Panc1 (cell line): Measurements from ENCODE around the gene ATP1B3. TPM values are rescaled to one million over a fixed set of nuclear protein-coding genes. Genes with fewer than 3 reads are reported as not detected.

Source experiments
- ATAC-seq: fragments of 200-7000 bp; cut with Tn5 transposase; 2 replicates; pipeline ENCODE4 v1.9.1; 2020; ENCODE audit warnings: mild to moderate bottlenecking, moderate library complexity
- BruUV-seq: library from RNA; stranded (reverse); fragments of 400-500 nt; replicated peaks from 2 replicates; lab custom pipeline; 2021; lab: Mats Ljungman, UMichigan
- CTCF ChIA-PET: fragments of 300-600 bp; sonication (Branson Sonifier 250); formaldehyde crosslinking; loops from one replicate; lab custom pipeline; 2022; ENCODE audit warnings: antibody characterized with exemption; lab: Charles Lee
- POLR2A ChIA-PET: fragments of 300-600 bp; sonication (Branson Sonifier 250); formaldehyde crosslinking; loops from one replicate; lab custom pipeline; 2022; ENCODE audit warnings: antibody characterized with exemption; lab: Charles Lee
- DNase-seq: peaks from one replicate; pipeline ENCODE4 v3.0.0-alpha.2; 2010; ENCODE audit warnings: low read depth, low spot score
- H3K27ac ChIP-seq: 2 replicates; pipeline ENCODE4 v1.5.1; 2011; ENCODE audit warnings: mild to moderate bottlenecking, low read length, inconsistent platforms
- H3K27me3 ChIP-seq: fragments of 200-500 bp; sonication (Bioruptor generic); 2 replicates; pipeline ENCODE4 v1.6.0; 2014; ENCODE audit warnings: low read length, inconsistent platforms; ENCODE audit not compliant: control insufficient read depth, insufficient read depth
- H3K36me3 ChIP-seq: fragments of 200-500 bp; sonication (Bioruptor generic); 2 replicates; pipeline ENCODE4 v1.5.1; 2014; ENCODE audit warnings: inconsistent platforms, mild to moderate bottlenecking, low read length, moderate library complexity; ENCODE audit not compliant: control insufficient read depth, insufficient read depth
- H3K4me1 ChIP-seq: 2 replicates; pipeline ENCODE4 v1.5.1; 2011; ENCODE audit warnings: inconsistent platforms, mild to moderate bottlenecking, low read length, moderate library complexity; ENCODE audit not compliant: control insufficient read depth, insufficient read depth
- H3K4me3 ChIP-seq, 2 experiments: 2 replicates each; pipeline ENCODE4 v1.5.1; 2011 to 2012; ENCODE audit warnings: low read depth in 2 of 2, low read length in 2 of 2, mild to moderate bottlenecking in 2 of 2, inconsistent platforms in 1 of 2, moderate library complexity in 1 of 2
- H3K9me3 ChIP-seq: fragments of 200-500 bp; sonication (Bioruptor generic); 2 replicates; pipeline ENCODE4 v1.5.1; 2014; ENCODE audit warnings: low read depth, mild to moderate bottlenecking, inconsistent platforms, low read length, moderate library complexity; ENCODE audit not compliant: control insufficient read depth, insufficient read depth
- CTCF ChIP-seq: fragments of 450-650 bp; IDR thresholded peaks from 2 replicates; pipeline ENCODE4 v1.5.1; 2017; ENCODE audit warnings: mild to moderate bottlenecking
- POLR2AphosphoS5 ChIP-seq: IDR thresholded peaks from 2 replicates; pipeline ENCODE4 v1.6.1; 2012; ENCODE audit warnings: mild to moderate bottlenecking, low read depth, low read length, moderate library complexity
- SIN3A ChIP-seq: IDR thresholded peaks from 2 replicates; pipeline ENCODE4 v1.6.1; 2012; ENCODE audit warnings: low read depth, mild to moderate bottlenecking, low read length, moderate library complexity, borderline replicate concordance; ENCODE audit not compliant: insufficient read depth
- TCF7L2 ChIP-seq: IDR thresholded peaks from 2 replicates; pipeline ENCODE4 v1.6.1; 2011; ENCODE audit warnings: mild to moderate bottlenecking, low read depth, low read length, inconsistent platforms
- in situ Hi-C: cut with HindIII; loops from 2 replicates; pipeline ENCODE4 v1.10.0; 2016; ENCODE audit warnings: low sequenced_read_pairs, low pct_unique_long_range_greater_than_20kb
- intact Hi-C: fragments of 100-400 bp; cut with micrococcal nuclease; formaldehyde crosslinking; loops from one replicate; pipeline ENCODE4 v1.10.0; 2022; ENCODE audit not compliant: unreplicated experiment
- total RNA-seq: library from RNA; stranded (reverse); gene quantifications from one replicate; pipeline ENCODE4 v1.2.1, GENCODE V29; 2021; ENCODE audit not compliant: unreplicated experiment
- TF ChIP-seq, protein P1 (sequence below), 2 experiments: IDR thresholded peaks; 2 replicates each; pipeline ENCODE4 v1.6.1; 2011 to 2012; ENCODE audit warnings: low read depth in 2 of 2, control low read depth in 1 of 2, low read length in 1 of 2, mild to moderate bottlenecking in 1 of 2, moderate library complexity in 1 of 2; ENCODE audit not compliant: insufficient read depth in 1 of 2

The ATP1B3 gene
- total RNA-seq, 1 experiment from 2014 or later = 201 TPM

- TF ChIP-seq SIN3A = no peak
- peaks cover 4% of the 10 kb centered on the region; the same call in 1 of the 2 replicates for H3K4me1 ChIP-seq
- intact Hi-C loops (no loop called here), in situ Hi-C loops (no loop called here)
- no TSS peak for BruUV-seq
- no peaks in the 10 kb centered on the region for H3K9me3 ChIP-seq
- H3K36me3 ChIP-seq = no peaks in the 10 kb centered on the region
- ATAC-seq (peak; percentile 62; the same call in 1 of the 2 replicates), DNase-seq (no peak)
- no peak overlapping the region for H3K27ac ChIP-seq
- POLR2A ChIA-PET = no interaction called here
- no peak overlapping the region for H3K4me3 ChIP-seq
- CTCF ChIA-PET = no interaction called here
- H3K27me3 ChIP-seq = no peaks in the 10 kb centered on the region
Observed at GRCh38 chr3:141894524-141895176, 18.2 kb downstream of the ATP1B3 start.

DNA sequence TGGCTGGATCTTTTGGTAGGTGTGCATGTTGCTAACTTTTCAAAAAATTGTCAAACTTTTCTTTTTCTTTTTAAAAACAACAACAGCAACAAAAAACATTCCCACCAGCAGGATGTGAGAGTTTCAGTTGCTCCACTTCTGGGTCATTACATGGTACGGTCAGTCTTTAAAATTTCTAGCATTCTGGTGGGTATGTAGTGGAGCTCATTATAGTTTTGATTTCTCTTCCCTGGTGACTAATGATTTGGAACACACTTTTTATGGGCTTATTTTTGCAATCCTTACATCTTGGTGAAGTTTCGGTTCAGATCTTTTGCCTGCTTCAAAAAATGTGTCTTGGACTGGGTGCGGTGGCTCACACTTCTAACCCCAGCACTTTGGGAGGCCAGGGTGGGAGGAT is 19.3 kb downstream of the ATP1B3 start:
- H3K4me3 ChIP-seq = no peak overlapping the region
- no peak for DNase-seq
- no peaks in the 10 kb centered on the region for H3K9me3 ChIP-seq
- ChIA-PET CTCF (no interaction called here), POLR2A (no interaction called here)
- H3K27me3 ChIP-seq = no peaks in the 10 kb centered on the region
- no TSS peak for BruUV-seq
- H3K36me3 ChIP-seq = no peaks in the 10 kb centered on the region
- intact Hi-C loops = no loop called here
- peaks cover 4% of the 10 kb centered on the region; the same call in 1 of the 2 replicates for H3K4me1 ChIP-seq
- TF ChIP-seq TCF7L2 (no peak), POLR2AphosphoS5 (no peak), SIN3A (no peak), CTCF (no peak)
- TF ChIP-seq, protein P1, sequence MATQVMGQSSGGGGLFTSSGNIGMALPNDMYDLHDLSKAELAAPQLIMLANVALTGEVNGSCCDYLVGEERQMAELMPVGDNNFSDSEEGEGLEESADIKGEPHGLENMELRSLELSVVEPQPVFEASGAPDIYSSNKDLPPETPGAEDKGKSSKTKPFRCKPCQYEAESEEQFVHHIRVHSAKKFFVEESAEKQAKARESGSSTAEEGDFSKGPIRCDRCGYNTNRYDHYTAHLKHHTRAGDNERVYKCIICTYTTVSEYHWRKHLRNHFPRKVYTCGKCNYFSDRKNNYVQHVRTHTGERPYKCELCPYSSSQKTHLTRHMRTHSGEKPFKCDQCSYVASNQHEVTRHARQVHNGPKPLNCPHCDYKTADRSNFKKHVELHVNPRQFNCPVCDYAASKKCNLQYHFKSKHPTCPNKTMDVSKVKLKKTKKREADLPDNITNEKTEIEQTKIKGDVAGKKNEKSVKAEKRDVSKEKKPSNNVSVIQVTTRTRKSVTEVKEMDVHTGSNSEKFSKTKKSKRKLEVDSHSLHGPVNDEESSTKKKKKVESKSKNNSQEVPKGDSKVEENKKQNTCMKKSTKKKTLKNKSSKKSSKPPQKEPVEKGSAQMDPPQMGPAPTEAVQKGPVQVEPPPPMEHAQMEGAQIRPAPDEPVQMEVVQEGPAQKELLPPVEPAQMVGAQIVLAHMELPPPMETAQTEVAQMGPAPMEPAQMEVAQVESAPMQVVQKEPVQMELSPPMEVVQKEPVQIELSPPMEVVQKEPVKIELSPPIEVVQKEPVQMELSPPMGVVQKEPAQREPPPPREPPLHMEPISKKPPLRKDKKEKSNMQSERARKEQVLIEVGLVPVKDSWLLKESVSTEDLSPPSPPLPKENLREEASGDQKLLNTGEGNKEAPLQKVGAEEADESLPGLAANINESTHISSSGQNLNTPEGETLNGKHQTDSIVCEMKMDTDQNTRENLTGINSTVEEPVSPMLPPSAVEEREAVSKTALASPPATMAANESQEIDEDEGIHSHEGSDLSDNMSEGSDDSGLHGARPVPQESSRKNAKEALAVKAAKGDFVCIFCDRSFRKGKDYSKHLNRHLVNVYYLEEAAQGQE (IDR thresholded peaks at IDR 0.05; ENCODE audit: insufficient read depth in 1 of 2, low read depth in 2 of 2, low read length in 1 of 2) = no peak
- ATAC-seq = no peak
- no peak overlapping the region for H3K27ac ChIP-seq
- in situ Hi-C loops = no loop called here

DNA sequence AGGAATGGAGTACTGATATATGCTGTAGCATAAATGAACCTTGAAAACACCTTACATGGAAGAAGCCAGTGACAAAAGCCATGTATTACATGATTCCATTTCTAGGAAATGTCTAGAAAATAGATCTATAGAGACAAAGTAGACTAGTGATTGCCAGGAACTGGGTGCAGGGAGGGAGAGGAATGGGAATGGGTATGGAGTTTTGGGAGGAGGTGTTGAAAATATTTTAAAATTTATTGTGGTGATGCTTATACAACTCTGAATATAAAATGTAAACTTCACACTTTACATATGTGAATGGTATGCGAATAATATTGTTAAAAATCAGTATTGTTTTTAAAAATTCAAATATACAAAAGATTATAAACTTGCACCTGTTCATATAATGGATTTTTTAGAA is 22.5 kb downstream of the ATP1B3 start:
- POLR2A ChIA-PET = no interaction called here
- H3K4me3 ChIP-seq = no peak overlapping the region
- TF ChIP-seq CTCF (no peak), TCF7L2 (no peak), SIN3A (no peak), POLR2AphosphoS5 (no peak)
- TF ChIP-seq, protein P1 (IDR thresholded peaks at IDR 0.05; ENCODE audit: insufficient read depth in 1 of 2, low read depth in 2 of 2, low read length in 1 of 2) = no peak
- no peak for DNase-seq
- BruUV-seq = no TSS peak
- no peaks in the 10 kb centered on the region for H3K9me3 ChIP-seq
- intact Hi-C loops = no loop called here
- H3K27me3 ChIP-seq = no peaks in the 10 kb centered on the region
- ATAC-seq = no peak
- peaks cover 6% of the 10 kb centered on the region; the same call in 1 of the 2 replicates for H3K4me1 ChIP-seq
- no peak overlapping the region for H3K27ac ChIP-seq
- CTCF ChIA-PET = no interaction called here
- in situ Hi-C loops = no loop called here
- H3K36me3 ChIP-seq = 0 out of 2 replicates have a peak, but pooled peaks cover under 1% of the 10 kb centered on the region
